ENCODE data around the gene NUP133. TPM values are rescaled to one million over a fixed set of nuclear protein-coding genes. Genes with fewer than 3 reads are reported as not detected.

Gene NUP133
- total and polyA plus RNA-seq, 2 experiments from 2014 or later = 29.5 to 65.4 TPM

GRCh38 chr1:229482511-229482910 lies 25.6 kb downstream of the NUP133 start:
- no peak for DNase-seq (ENCODE audit: low spot score)
- Mint-ChIP-seq H3K27ac (no peak overlapping the region), H3K36me3 (ENCODE audit: low read depth) (peaks cover 60% of the 10 kb centered on the region), H3K4me3 (no peak overlapping the region), H3K9me3 (no peaks in the 10 kb centered on the region), H3K4me1 (no peaks in the 10 kb centered on the region), H3K27me3 (ENCODE audit: insufficient read depth, low read depth, poor library complexity) (peaks cover 2% of the 10 kb centered on the region)
- TF ChIP-seq JUNB (IDR thresholded peaks at IDR 0.05; ENCODE audit: unreplicated experiment) = no peak
- TF ChIP-seq EZH2phosphoT487 (IDR thresholded peaks at IDR 0.05; ENCODE audit: unreplicated experiment) = no peak
- TF ChIP-seq ETS1 (IDR thresholded peaks at IDR 0.05) = no peak
- no peak for TF ChIP-seq POLR2AphosphoS5 (IDR thresholded peaks at IDR 0.05; ENCODE audit: low read depth)
- no peak for TF ChIP-seq ZNF114 (CRISPR knock-in tag; IDR thresholded peaks at IDR 0.05)
- no peak for TF ChIP-seq ZNF462 (CRISPR knock-in tag; IDR thresholded peaks at IDR 0.05)
- TF ChIP-seq STAT1 (IDR thresholded peaks at IDR 0.05; ENCODE audit: unreplicated experiment) = no peak
- TF ChIP-seq REST (IDR thresholded peaks at IDR 0.05; ENCODE audit: unreplicated experiment) = no peak
- no peak for TF ChIP-seq NANOG (IDR thresholded peaks at IDR 0.05; ENCODE audit: borderline replicate concordance)
- TF ChIP-seq CREB1 (CRISPR knock-in tag; IDR thresholded peaks at IDR 0.05; ENCODE audit: low read depth) = no peak
- TF ChIP-seq CTCF (conservative IDR thresholded peaks at IDR 0.05; ENCODE audit: low read depth in 2 of 2) = no peak
- no peak for TF ChIP-seq EZH2 (IDR thresholded peaks at IDR 0.05; ENCODE audit: low read depth, unreplicated experiment)
- no peak for TF ChIP-seq ZNF331 (CRISPR knock-in tag; IDR thresholded peaks at IDR 0.05; ENCODE audit: low read depth)
- no peak overlapping the region for H3K4me2 ChIP-seq
- H3K4me3 ChIP-seq = no peak overlapping the region
- no peaks in the 10 kb centered on the region for H3K9me2 ChIP-seq (ENCODE audit: insufficient read depth)
- no peak overlapping the region for H2AFZ ChIP-seq
- no peaks in the 10 kb centered on the region for H3F3A ChIP-seq (replicated peaks; ENCODE audit: low read depth)
- H3K27ac ChIP-seq (ENCODE audit: low read depth) = no peak overlapping the region
- H3K4me1 ChIP-seq (ENCODE audit: insufficient read depth) = no peaks in the 10 kb centered on the region
- peaks cover 38% of the 10 kb centered on the region for H3K36me3 ChIP-seq (ENCODE audit: insufficient read depth)
- no peaks in the 10 kb centered on the region for H3K27me3 ChIP-seq (ENCODE audit: insufficient read depth)
- no peaks in the 10 kb centered on the region for H3K79me2 ChIP-seq (replicated peaks; ENCODE audit: insufficient read depth)
- no peaks in the 10 kb centered on the region; the same call in 1 of the 2 replicates for H4K20me1 ChIP-seq (replicated peaks; ENCODE audit: insufficient read depth)
- no peak for ATAC-seq
